Stimulated activated CD4-positive, alpha-beta T cell treated with anti-CD3 and anti-CD28 coated beads, Interleukin-4, amount 100 ng/mL, for 24 hours (primary cell): ENCODE measurements around the gene NMU.
A peak's percentile ranks its signal among the peaks of the same experiment; 100 is the strongest.
"Not testable (repeated sequence)": the region's sequence is repeated elsewhere in the genome, so short reads cannot be mapped to it uniquely, and the experiment has no call there.

Experiments used
- DNase-seq: peaks from one replicate; pipeline ENCODE4 v3.0.0-alpha.2; 2020

Gene NMU

DNA sequence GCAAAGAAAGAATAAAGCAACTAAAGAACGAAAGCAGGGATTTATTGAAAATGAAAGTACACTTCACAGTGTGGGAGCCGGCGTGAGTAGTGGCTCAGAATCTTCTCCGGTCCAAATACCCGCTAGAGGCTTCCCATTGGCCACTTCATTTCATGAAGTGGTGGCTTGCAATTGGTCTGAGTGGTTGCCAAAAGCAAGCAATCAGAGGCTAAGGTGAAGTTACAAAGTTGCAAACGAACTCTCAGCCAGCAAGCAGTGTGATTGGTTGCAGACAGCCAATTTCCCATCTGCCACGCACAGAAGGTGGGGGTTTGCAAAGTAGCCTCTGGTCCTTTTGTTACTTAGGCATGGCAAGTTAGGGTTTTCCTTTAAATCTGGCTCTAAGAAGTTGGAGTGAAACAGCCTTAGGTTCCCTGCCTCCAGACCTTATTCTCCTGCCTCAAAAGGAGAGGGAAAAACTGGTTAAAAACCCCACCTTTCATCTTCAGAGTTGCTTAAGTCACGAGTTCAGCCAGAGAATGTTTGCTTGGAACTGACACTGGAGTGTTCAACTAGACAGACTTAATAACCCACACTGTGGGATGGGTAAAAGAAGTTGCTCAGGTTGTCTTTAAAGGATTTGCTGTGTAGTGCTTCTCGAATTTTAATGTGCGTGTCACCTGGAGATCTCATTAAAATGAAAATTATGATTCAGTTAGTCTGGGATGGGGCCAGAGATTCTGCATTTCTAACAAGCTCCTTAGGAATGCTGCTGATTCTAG, 82.5 kb downstream of the NMU start:
- no peak for DNase-seq

DNA sequence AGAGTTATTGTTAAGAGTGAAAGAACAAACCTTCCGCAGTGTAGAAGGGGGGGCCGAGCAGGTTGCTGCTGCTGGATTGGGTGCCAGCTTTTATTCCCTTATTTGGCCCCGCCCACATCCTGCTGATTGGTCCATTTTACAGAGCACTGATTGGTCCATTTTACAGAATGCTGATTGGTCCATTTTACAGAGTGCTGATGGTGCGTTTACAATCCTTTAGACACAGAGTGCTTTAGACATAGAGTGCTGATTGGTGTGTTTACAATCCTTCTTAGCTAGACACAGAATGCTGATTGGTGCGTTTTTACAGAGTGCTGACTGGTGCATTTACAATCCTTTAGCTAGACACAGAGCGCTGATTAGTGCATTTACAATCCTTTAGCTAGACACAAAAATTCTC, 84.1 kb downstream of the NMU start:
- DNase-seq, result not testable (repeated sequence)

DNA sequence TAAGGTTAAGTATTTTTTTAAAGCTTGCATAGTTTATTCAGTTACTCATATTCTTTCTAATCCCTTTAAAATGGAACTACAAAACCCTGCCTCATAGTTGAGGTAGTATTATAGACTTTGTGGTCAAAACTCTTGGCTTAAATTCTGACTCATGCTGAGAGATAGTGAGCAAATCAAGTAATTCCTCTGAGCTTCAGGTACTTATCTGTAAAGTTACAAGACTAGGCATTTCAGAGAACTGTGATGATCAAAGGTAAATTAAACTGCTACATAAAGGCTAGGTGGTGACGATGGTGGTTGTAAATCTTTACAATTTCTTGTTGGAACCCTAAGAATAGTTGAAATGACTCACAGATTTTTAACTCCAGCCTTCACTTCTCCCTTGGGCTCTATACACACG, 86.2 kb downstream of the NMU start:
- no peak for DNase-seq

DNA sequence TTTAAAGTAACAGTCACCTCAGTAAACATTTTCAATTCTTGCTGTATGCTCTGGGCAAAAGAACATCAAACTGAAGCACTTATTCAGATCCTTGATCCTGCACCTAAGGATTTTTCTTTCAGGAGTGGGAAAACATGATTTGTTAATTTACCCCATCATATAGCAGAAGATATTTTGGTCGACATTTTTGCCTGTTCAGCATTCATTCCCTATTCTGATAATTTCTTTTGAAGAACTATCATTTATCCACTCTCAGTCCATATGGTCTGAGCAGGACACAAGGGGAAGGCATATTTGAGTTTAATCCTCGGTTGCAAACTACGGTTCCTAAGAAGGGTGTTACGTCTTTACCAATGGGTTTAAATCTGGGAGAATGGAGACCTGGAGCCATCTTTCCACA, 88.2 kb downstream of the NMU start:
- no peak for DNase-seq

DNA sequence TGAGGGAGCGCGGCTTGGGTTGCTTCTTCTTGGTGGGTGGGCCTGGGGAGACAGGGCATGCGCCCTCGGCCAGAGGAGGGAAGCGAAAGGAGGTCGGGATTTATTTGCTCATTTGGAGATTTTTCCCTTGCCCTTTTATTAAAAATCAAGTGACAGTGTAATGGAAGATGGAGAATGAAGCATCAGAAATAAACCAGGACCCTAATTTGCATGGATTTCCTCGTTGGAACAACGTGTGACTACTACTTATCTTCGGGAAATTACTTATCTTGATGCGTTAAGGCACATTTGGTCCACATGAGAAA, 88.7 kb downstream of the NMU start:
- no peak for DNase-seq

DNA sequence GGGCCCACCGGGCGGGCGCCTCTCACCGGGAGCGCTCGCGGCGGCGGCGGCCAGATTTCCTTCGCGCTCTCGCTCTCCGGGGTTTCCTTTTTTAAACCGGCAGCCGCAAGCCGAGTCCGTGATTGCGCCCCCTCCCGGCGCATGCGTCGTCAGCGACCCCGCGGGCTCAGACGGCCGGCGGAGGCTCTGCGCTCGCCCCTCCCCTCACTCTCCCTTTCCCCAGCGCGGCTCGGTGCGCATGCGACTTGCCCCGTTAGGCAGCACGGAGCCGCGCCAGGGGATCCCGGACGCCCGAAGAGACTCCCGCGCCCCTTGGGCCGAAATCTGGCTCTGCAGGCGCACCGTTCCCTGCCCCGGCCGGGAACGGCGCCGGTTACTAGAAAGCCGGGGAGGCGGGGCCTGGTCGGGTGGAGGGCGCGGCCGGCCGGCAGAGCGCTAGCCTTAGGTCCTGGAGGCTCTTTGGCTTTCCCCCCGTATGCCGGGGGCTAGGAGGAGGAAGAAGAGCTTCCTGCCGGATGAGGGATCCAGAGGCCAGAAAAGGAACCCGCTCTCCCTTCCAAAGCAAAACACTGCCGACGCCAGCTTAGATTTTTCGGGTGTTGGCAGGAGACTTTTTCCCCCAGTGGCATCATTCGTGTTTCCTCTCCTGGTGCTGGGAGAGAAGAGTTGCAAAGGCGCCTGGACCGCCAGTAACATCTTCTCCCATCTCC, 89.2 kb downstream of the NMU start, which contains the start of gene CLOCK:
Gene CLOCK, minus strand, starts transcription at position 154 of the 710 bp plus-strand sequence. CDS start 64,124 bp downstream, outside the sequence.
- DNase-seq, result peak; percentile 86

DNA sequence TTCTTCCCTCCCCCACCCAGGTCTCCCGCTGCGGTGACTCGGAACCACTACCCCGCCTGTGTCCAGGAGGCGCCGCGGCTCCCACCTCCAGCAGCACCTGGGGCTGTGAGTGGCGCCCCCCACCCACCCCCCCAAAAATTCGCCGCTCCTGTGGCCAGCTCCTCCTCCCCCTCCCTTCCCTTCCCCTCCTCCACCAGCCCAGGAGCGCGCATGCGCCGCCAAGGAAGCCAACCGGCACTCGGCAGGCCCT, 89.7 kb downstream of the NMU start:
- DNase-seq, result no peak

DNA sequence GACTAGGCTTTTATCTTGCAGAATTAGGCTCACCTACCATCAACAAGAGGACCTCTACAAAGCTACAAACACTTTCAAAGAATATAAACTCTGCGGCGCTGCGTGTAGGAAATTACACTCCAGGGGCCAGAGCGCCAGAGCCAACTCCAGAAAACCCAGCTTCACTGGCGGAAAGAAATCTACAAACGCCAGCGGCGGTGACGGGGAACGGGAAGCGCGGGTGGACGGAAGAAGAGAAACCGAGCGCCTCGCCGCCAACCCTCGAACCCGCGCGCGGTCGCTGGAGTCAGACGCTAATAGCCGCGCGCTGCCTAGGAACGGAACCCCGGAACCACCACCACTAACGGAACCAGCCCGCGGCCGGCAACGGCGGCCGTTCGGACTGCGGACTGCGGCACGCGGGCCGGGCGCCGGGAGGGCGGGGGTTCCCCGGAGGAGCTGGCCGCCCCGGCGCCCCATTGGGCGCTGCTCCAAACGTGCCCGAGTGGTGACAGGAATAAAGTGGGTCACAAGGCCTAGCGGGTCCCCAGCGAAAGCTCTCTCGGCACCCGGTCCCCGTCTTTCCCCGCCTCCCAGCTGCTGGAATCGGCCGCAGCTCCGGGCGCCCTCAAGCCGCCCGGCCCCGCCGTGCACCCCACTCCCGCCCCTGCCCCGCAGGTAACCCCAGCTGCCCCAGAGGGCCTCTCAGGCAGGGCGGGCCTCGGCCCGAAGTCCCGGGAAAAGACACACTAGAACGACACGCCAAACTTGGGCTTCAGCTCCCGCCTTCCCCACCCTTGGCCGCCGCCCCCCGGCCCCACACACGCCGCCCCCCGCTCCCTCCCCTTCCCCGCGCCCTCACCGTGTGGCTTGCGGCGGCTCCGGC, 90.2 kb downstream of the NMU start:
- DNase-seq, result peak; percentile 65
